PC-3 (cell line): ENCODE measurements around the gene SPARCL1. TPM values are rescaled to one million over a fixed set of nuclear protein-coding genes. Genes with fewer than 3 reads are reported as not detected.

Source experiments
- ATAC-seq: fragments of 200-7000 bp; cut with Tn5 transposase; 2 replicates; pipeline ENCODE4 v1.9.1; 2020; ENCODE audit warnings: mild to moderate bottlenecking, moderate library complexity
- BruUV-seq: library from RNA; stranded (reverse); fragments of 400-500 nt; replicated peaks from 2 replicates; lab custom pipeline; 2021; lab: Mats Ljungman, UMichigan
- CTCF ChIA-PET: fragments of 300-600 bp; sonication (Branson Sonifier 250); formaldehyde crosslinking; loops from one replicate; lab custom pipeline; 2022; ENCODE audit warnings: antibody characterized with exemption; lab: Charles Lee
- POLR2A ChIA-PET: fragments of 300-600 bp; sonication (Branson Sonifier 250); formaldehyde crosslinking; loops from one replicate; lab custom pipeline; 2022; ENCODE audit warnings: antibody characterized with exemption; ENCODE audit not compliant: unreplicated experiment; lab: Charles Lee
- DNase-seq: peaks from one replicate; pipeline ENCODE4 v3.0.0-alpha.2; 2015
- H2AFZ ChIP-seq: fragments of 300-600 bp; sonication (generic); 2 replicates; pipeline ENCODE4 v1.6.0; 2016; ENCODE audit warnings: antibody characterized with exemption, low read length
- H3F3A ChIP-seq: fragments of 300-600 bp; sonication (generic); one replicate; pipeline ENCODE4 v1.6.0; 2017; ENCODE audit warnings: antibody characterized with exemption, low read length, control low read depth, mild to moderate bottlenecking; ENCODE audit not compliant: unreplicated experiment
- H3K27ac ChIP-seq: fragments of 300-600 bp; sonication (generic); 2 replicates; pipeline ENCODE4 v1.5.1; 2016; ENCODE audit warnings: mild to moderate bottlenecking, low read length
- H3K27me3 ChIP-seq: fragments of 300-600 bp; sonication (generic); 2 replicates; pipeline ENCODE4 v1.6.1; 2016; ENCODE audit warnings: low read length, mixed read lengths
- H3K36me3 ChIP-seq: fragments of 300-600 bp; sonication (generic); 2 replicates; pipeline ENCODE4 v1.6.1; 2016; ENCODE audit warnings: low read depth, mixed run types, low read length, mixed read lengths
- H3K4me1 ChIP-seq: fragments of 300-600 bp; sonication (generic); 2 replicates; pipeline ENCODE4 v1.5.1; 2016; ENCODE audit warnings: low read length; ENCODE audit not compliant: insufficient read depth
- H3K4me2 ChIP-seq: fragments of 300-600 bp; sonication (generic); 2 replicates; pipeline ENCODE4 v1.6.0; 2016; ENCODE audit warnings: low read length
- H3K4me3 ChIP-seq: fragments of 300-600 bp; sonication (generic); 2 replicates; pipeline ENCODE4 v1.5.1; 2016; ENCODE audit warnings: mild to moderate bottlenecking, low read length, mixed read lengths
- H3K79me2 ChIP-seq: fragments of 300-600 bp; sonication (generic); 2 replicates; pipeline ENCODE4 v1.6.1; 2017; ENCODE audit warnings: low read length, mixed read lengths
- H3K9ac ChIP-seq: fragments of 300-600 bp; sonication (generic); 2 replicates; pipeline ENCODE4 v1.6.0; 2016; ENCODE audit warnings: mild to moderate bottlenecking, low read length
- H3K9me2 ChIP-seq: fragments of 300-600 bp; sonication (generic); replicated peaks from 2 replicates; pipeline ENCODE4 v1.6.1; 2016; ENCODE audit warnings: mixed run types, low read length, mixed read lengths
- H3K9me3 ChIP-seq: fragments of 300-600 bp; sonication (generic); 2 replicates; pipeline ENCODE4 v1.6.1; 2016; ENCODE audit warnings: low read length, mixed read lengths
- H4K20me1 ChIP-seq: fragments of 300-600 bp; sonication (generic); 2 replicates; pipeline ENCODE4 v1.6.1; 2016; ENCODE audit warnings: low read length, mixed read lengths
- EZH2 ChIP-seq: fragments of 300-600 bp; sonication (generic); IDR thresholded peaks from one replicate; pipeline ENCODE4 v1.6.1; 2017; ENCODE audit warnings: antibody characterized with exemption, mild to moderate bottlenecking, low read length; ENCODE audit not compliant: unreplicated experiment
- EZH2phosphoT487 ChIP-seq: fragments of 300-600 bp; sonication (generic); IDR thresholded peaks from 2 replicates; pipeline ENCODE4 v1.6.1; 2018; ENCODE audit warnings: mild to moderate bottlenecking, antibody characterized with exemption, low read length, borderline replicate concordance
- intact Hi-C: fragments of 100-400 bp; cut with micrococcal nuclease; formaldehyde crosslinking; loops from 2 replicates; pipeline ENCODE4 v1.9.0; 2023
- total RNA-seq: library from RNA; depleted of rRNA; stranded (reverse); fragments of >200 nt; gene quantifications from 2 replicates; pipeline ENCODE4 v1.2.3, GENCODE V29; 2014
- TF ChIP-seq, protein P1 (sequence below): fragments of 300-600 bp; sonication (generic); conservative IDR thresholded peaks from 2 replicates; pipeline ENCODE4 v1.5.1; 2017; ENCODE audit warnings: antibody characterized with exemption, low read depth, mild to moderate bottlenecking, low read length

The SPARCL1 gene
- total RNA-seq, 1 experiment from 2014 or later: not detected

DNA sequence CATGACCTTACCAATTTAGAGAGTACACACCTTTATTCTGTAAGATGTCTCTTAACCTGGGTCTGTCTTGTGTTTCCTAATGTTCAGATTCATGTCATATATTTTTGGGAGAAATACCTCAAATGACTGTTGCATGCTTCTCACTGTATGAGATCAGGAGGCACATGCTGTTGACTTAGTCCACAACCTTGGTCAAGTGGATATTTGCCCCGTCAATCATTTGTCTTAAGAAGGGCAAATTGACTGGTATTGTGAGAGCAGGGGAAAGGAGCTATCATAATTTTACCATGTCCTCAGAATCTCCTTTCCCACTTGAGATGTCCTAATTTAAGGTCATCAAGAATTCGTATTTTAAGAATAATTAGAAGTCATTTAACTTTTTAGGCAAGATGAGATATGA is 95.8 kb downstream of the SPARCL1 start:
- H3K4me3 ChIP-seq: no peak overlapping the region
- H3K9me2 ChIP-seq: no peaks in the 10 kb centered on the region
- DNase-seq (no peak), ATAC-seq (no peak)
- no peaks in the 10 kb centered on the region for H3K36me3 ChIP-seq
- CTCF ChIA-PET: no interaction called here
- no peaks in the 10 kb centered on the region for H3K4me1 ChIP-seq
- no peak overlapping the region for H3K4me2 ChIP-seq
- H3F3A ChIP-seq: no peaks in the 10 kb centered on the region
- no peak overlapping the region for H3K27ac ChIP-seq
- H3K9me3 ChIP-seq: no peaks in the 10 kb centered on the region
- intact Hi-C loops: loop anchor here (5.0 kb wide), 1 partner anchor 34 kb away; no protein-coding TSS in a partner anchor
- peaks cover 53% of the 10 kb centered on the region for H3K79me2 ChIP-seq
- no peak overlapping the region for H2AFZ ChIP-seq
- H4K20me1 ChIP-seq: no peaks in the 10 kb centered on the region
- no peak overlapping the region for H3K9ac ChIP-seq
- POLR2A ChIA-PET: no interaction called here
- H3K27me3 ChIP-seq: no peaks in the 10 kb centered on the region
- TF ChIP-seq, protein P1, sequence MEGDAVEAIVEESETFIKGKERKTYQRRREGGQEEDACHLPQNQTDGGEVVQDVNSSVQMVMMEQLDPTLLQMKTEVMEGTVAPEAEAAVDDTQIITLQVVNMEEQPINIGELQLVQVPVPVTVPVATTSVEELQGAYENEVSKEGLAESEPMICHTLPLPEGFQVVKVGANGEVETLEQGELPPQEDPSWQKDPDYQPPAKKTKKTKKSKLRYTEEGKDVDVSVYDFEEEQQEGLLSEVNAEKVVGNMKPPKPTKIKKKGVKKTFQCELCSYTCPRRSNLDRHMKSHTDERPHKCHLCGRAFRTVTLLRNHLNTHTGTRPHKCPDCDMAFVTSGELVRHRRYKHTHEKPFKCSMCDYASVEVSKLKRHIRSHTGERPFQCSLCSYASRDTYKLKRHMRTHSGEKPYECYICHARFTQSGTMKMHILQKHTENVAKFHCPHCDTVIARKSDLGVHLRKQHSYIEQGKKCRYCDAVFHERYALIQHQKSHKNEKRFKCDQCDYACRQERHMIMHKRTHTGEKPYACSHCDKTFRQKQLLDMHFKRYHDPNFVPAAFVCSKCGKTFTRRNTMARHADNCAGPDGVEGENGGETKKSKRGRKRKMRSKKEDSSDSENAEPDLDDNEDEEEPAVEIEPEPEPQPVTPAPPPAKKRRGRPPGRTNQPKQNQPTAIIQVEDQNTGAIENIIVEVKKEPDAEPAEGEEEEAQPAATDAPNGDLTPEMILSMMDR: no peak
- TF ChIP-seq EZH2 (no peak), EZH2phosphoT487 (no peak)
- no TSS peak for BruUV-seq

DNA sequence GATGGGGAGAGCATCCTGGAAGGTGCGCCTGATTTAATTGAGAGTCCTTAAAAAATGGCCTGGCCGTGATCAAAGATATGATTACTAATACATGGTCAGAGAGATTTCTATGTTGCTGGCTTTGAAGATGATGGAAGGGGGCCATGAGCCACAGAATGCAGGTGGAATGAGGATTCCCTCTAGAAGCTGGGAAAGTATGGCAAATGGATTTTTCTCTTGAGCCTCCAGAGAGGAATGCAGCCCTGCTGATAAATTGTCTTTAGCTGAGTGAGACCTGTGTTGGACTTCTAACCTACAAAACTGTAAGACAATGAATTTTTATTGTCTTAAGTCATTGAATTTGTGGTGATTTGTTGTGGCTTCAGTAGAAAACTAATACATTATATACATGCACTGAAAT is 99.1 kb downstream of the SPARCL1 start:
- no TSS peak for BruUV-seq
- Histone ChIP-seq H3K79me2 (peaks cover 83% of the 10 kb centered on the region), H3K27ac (no peak overlapping the region), H3F3A (no peaks in the 10 kb centered on the region), H3K9ac (no peak overlapping the region), H3K9me3 (no peaks in the 10 kb centered on the region), H3K9me2 (no peaks in the 10 kb centered on the region), H3K4me3 (no peak overlapping the region), H3K36me3 (no peaks in the 10 kb centered on the region), H4K20me1 (no peaks in the 10 kb centered on the region), H3K4me2 (no peak overlapping the region), H2AFZ (no peak overlapping the region), H3K27me3 (no peaks in the 10 kb centered on the region), H3K4me1 (no peaks in the 10 kb centered on the region)
- no peak for ATAC-seq
- ChIA-PET POLR2A (no interaction called here), CTCF (no interaction called here)
- intact Hi-C loops: loop anchor here (5.0 kb wide), 1 partner anchor 37 kb away; no protein-coding TSS in a partner anchor
- DNase-seq: no peak
- TF ChIP-seq, protein P1: no peak
- no peak for TF ChIP-seq EZH2
- TF ChIP-seq EZH2phosphoT487: no peak

DNA sequence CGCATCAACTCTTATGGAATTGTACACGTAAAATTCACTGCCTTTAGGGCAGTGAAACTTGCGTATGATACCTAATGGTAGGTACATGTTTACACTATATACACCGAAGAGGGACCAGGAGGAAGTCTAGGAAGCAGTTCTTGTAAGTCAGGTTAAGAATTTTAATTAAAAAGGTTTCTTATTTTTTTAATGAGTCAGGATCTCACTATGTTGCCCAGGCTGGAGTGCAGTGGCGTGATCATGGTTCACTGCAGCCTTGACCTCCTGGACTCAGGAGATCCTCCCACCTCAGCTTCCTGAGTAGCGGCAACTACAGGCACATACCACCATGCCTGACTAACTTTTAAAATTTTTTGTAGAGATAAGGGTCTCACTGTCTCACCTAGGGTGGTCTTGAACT is 100.2 kb downstream of the SPARCL1 start:
- ATAC-seq: no peak
- H3K79me2 ChIP-seq: peaks cover 92% of the 10 kb centered on the region
- no peaks in the 10 kb centered on the region for H3K27me3 ChIP-seq

More for the DNA sequence above, 100.2 kb downstream of the SPARCL1 start:
- H2AFZ ChIP-seq: no peak overlapping the region
- intact Hi-C loops: no loop called here
- no peak overlapping the region for H3K9ac ChIP-seq
- H3K9me3 ChIP-seq: no peaks in the 10 kb centered on the region
- no peak for DNase-seq
- POLR2A ChIA-PET: no interaction called here
- H3K36me3 ChIP-seq: no peaks in the 10 kb centered on the region
- no peak overlapping the region for H3K27ac ChIP-seq
- no peaks in the 10 kb centered on the region for H4K20me1 ChIP-seq
- CTCF ChIA-PET: no interaction called here
- no TSS peak for BruUV-seq
- H3F3A ChIP-seq: no peaks in the 10 kb centered on the region
- H3K4me1 ChIP-seq: peaks cover 5% of the 10 kb centered on the region
- H3K4me3 ChIP-seq: no peak overlapping the region
- no peak overlapping the region for H3K4me2 ChIP-seq
- TF ChIP-seq, protein P1: no peak
- no peak for TF ChIP-seq EZH2
- H3K9me2 ChIP-seq: no peaks in the 10 kb centered on the region
